PFSK-1 (cell line): ENCODE data around the gene EP400.
A peak's percentile ranks its signal among the peaks of the same experiment; 100 is the strongest.

Experiments
- POLR2AphosphoS5 ChIP-seq: IDR thresholded peaks from 2 replicates; pipeline ENCODE4 v1.6.1; 2012; ENCODE audit warnings: low read depth, mild to moderate bottlenecking, control low read depth, low read length, moderate library complexity
- REST ChIP-seq, 2 experiments: IDR thresholded peaks; 2 replicates each; pipeline versions ENCODE4 v1.6.1 to v1.8.0; 2011 to 2012; ENCODE audit warnings: low read depth in 2 of 2, low read length in 2 of 2, control low read depth in 1 of 2, inconsistent platforms in 1 of 2, mild to moderate bottlenecking in 1 of 2, moderate library complexity in 1 of 2; ENCODE audit not compliant: insufficient read depth in 1 of 2

DNA sequence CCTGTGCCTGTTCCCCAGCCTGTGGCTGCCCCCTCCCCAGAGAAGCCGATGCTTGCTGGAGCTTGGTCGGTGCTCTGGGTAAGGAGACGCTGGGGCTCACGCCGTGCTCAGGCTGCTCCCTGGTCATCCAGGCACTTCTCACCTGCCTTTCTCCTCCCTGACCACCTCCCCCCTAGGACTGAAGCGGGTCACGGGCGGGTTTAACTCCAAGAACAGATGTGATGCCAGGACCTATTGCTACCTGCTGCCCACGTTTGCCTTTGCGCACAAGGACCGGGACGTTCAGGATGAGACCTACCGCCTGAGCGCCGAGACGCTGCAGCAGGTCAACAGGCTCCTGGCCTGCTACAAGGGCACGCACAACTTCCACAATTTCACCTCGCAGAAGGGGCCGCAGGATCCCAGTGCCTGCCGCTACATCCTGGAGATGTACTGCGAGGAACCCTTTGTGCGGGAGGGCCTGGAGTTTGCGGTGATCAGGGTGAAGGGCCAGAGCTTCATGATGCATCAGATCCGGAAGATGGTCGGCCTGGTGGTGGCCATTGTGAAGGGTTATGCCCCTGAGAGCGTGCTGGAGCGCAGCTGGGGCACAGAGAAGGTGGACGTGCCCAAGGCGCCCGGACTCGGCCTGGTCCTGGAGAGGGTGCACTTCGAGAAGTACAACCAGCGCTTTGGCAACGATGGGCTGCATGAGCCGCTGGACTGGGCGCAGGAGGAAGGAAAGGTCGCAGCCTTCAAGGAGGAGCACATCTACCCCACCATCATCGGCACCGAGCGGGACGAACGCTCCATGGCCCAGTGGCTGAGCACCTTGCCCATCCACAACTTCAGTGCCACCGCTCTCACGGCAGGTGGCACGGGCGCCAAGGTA, 8.4 kb upstream of the EP400 start:
- peak; percentile 57; the same call in 1 of the 2 replicates for TF ChIP-seq POLR2AphosphoS5
- TF ChIP-seq REST (IDR thresholded peaks at IDR 0.05; ENCODE audit: insufficient read depth in 1 of 2, low read depth in 2 of 2, low read length in 2 of 2): no peak
